Suprapubic skin (tissue), 4 donors: ENCODE results near the gene DSEL. TPM values are rescaled to one million over a fixed set of nuclear protein-coding genes. Genes with fewer than 3 reads are reported as not detected.

Experiments used
- DNase-seq, 2 donors: peaks; one replicate each; pipeline ENCODE4 v3.0.0-alpha.2; 2019; ENCODE audit warnings: low spot score in 2 of 2
- H3K27ac ChIP-seq: fragments of 200-600 bp; sonication (generic); one replicate; pipeline ENCODE4 v1.5.1; 2019
- H3K27me3 ChIP-seq: fragments of 200-600 bp; sonication (generic); one replicate; pipeline ENCODE4 v1.5.1; 2019
- H3K36me3 ChIP-seq: fragments of 200-600 bp; sonication (generic); one replicate; pipeline ENCODE4 v1.5.1; 2019
- H3K4me1 ChIP-seq: fragments of 200-600 bp; sonication (generic); one replicate; pipeline ENCODE4 v1.5.1; 2019
- H3K4me3 ChIP-seq: fragments of 200-600 bp; sonication (generic); one replicate; pipeline ENCODE4 v1.5.1; 2019; ENCODE audit warnings: mild to moderate bottlenecking
- H3K9me3 ChIP-seq: fragments of 200-600 bp; sonication (generic); one replicate; pipeline ENCODE4 v1.5.1; 2019
- EP300 ChIP-seq: sonication (generic); formaldehyde crosslinking; IDR thresholded peaks from one replicate; pipeline ENCODE4 v1.6.1; 2017; ENCODE audit warnings: antibody characterized with exemption
- POLR2A ChIP-seq, 2 donors: fragments of 450-650 bp; IDR thresholded peaks; one replicate each; pipeline ENCODE4 v1.6.1; 2017; ENCODE audit warnings: antibody characterized with exemption in 2 of 2, mild to moderate bottlenecking in 2 of 2, moderate library complexity in 2 of 2
- POLR2AphosphoS5 ChIP-seq, 3 donors: sonication (generic); formaldehyde crosslinking; IDR thresholded peaks; one replicate each; pipeline ENCODE4 v1.6.1; 2017; ENCODE audit warnings: antibody characterized with exemption in 3 of 3
- WGBS: methylation state at CpG from one replicate; pipeline ENCODE4 v1.1.5; 2018; 5-methylcytosine and 5-hydroxymethylcytosine counted together
- total RNA-seq, 4 donors: library from RNA; depleted of rRNA; stranded (reverse); fragments of >200 nt; gene quantifications; one replicate each; pipeline ENCODE4 v1.1.0, GENCODE V29; 2016
- TF ChIP-seq, protein P1 (sequence below), 2 donors: fragments of 200-600 bp in 1 of 2; fragments of 450-650 bp in 1 of 2; sonication (generic) in 1 of 2; IDR thresholded peaks; one replicate each; pipeline ENCODE4 v1.5.1; 2016 to 2019; ENCODE audit warnings: antibody characterized with exemption in 2 of 2, mild to moderate bottlenecking in 1 of 2, moderate library complexity in 1 of 2

The DSEL gene
- 1 to 10 TPM; 3.6 to 6.0 (median 4.4) TPM for total RNA-seq

DNA sequence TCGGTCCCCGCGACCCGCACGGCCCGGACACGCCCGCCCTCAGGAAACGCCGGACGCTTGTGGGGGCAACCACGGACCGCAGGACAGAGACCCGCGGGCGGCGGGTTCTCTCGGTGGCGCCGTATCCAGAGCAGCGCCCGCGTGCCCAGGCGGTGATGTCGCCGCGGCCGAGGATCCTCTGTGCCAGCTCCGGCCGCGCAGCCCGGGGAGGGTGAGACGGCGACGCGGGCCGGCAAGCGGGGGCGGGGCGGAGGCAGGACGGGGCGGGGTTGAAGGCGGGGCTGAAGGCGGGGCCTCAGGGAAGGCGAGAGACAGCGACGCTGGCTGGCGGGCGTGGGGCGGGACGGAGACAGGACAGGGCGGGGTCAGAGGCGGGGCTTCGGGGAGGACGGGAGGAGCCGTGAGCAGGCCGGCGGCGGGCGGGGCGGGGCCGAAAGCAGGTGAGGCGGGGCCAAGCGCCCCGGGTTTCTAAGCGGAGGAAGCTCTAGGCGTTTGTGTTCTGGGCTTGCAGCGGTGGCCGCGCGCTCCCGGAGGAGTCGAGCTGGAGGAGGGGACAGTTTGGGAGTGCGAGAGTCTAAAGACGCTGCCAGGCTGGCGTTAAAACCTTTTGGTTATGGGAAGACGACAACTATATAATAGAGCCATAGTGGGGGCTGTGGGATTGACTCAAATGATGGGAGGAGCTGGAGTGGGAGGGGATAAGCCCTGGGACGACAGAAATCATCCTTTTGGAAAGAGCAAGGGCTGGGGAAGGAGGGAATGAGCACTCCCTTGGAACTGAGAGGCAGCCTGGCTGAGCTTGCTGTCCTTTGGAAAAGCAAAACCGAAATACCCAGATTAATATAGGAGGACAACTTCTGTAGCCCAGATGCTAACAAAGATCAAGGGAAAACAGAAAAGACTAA lies at the start of gene DSEL:
DSEL (minus strand) TSS at position 182 of the 905 bp plus-strand sequence. CDS start 2,112 bp downstream, outside the sequence.
- no peaks in the 10 kb centered on the region for H3K9me3 ChIP-seq
- under 1% methylated on average over 17 of the region's 79 CpGs for WGBS
- H3K27me3 ChIP-seq = no peaks in the 10 kb centered on the region
- peak within 1 kb of the TSS; percentile 84 for H3K4me3 ChIP-seq
- DNase-seq = peak; percentile 99
- H3K27ac ChIP-seq = peak within 1 kb of the TSS; percentile 85
- H3K4me1 ChIP-seq = peaks cover 21% of the 10 kb centered on the region
- TF ChIP-seq EP300 = no peak
- TF ChIP-seq POLR2A (IDR thresholded peaks at IDR 0.05) = peak in 1 of 2 donors; percentile 40
- no peaks in the 10 kb centered on the region for H3K36me3 ChIP-seq

DNA sequence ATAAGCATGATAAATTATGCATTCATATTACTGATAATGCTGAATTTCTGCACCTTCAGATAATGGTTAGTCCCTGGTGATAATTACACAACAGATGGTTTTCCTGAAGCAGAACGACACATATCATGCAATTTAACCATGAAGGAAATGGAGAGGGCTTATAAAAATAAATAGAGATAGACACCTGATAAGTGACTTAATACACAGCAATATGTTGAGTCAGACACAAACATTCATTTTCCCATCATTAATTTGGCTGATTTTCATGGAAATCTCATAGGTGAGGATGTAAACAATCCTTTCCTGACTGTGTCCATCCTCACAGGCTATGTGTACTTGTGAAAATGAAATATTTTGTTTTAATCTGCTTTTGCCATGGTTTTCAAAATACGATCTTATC lies 36.9 kb upstream of the DSEL start:
- Histone ChIP-seq H3K4me3 (no peak overlapping the region), H3K27ac (no peak overlapping the region), H3K4me1 (no peaks in the 10 kb centered on the region), H3K27me3 (no peaks in the 10 kb centered on the region), H3K36me3 (no peaks in the 10 kb centered on the region), H3K9me3 (no peaks in the 10 kb centered on the region)
- TF ChIP-seq POLR2A (IDR thresholded peaks at IDR 0.05) (no peak), POLR2AphosphoS5 (IDR thresholded peaks at IDR 0.05) (no peak), EP300 (no peak)
- TF ChIP-seq, protein P1, sequence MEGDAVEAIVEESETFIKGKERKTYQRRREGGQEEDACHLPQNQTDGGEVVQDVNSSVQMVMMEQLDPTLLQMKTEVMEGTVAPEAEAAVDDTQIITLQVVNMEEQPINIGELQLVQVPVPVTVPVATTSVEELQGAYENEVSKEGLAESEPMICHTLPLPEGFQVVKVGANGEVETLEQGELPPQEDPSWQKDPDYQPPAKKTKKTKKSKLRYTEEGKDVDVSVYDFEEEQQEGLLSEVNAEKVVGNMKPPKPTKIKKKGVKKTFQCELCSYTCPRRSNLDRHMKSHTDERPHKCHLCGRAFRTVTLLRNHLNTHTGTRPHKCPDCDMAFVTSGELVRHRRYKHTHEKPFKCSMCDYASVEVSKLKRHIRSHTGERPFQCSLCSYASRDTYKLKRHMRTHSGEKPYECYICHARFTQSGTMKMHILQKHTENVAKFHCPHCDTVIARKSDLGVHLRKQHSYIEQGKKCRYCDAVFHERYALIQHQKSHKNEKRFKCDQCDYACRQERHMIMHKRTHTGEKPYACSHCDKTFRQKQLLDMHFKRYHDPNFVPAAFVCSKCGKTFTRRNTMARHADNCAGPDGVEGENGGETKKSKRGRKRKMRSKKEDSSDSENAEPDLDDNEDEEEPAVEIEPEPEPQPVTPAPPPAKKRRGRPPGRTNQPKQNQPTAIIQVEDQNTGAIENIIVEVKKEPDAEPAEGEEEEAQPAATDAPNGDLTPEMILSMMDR (IDR thresholded peaks at IDR 0.05) = no peak
- 67% methylated on average over 2 of the region's 2 CpGs for WGBS
- no peak for DNase-seq

DNA sequence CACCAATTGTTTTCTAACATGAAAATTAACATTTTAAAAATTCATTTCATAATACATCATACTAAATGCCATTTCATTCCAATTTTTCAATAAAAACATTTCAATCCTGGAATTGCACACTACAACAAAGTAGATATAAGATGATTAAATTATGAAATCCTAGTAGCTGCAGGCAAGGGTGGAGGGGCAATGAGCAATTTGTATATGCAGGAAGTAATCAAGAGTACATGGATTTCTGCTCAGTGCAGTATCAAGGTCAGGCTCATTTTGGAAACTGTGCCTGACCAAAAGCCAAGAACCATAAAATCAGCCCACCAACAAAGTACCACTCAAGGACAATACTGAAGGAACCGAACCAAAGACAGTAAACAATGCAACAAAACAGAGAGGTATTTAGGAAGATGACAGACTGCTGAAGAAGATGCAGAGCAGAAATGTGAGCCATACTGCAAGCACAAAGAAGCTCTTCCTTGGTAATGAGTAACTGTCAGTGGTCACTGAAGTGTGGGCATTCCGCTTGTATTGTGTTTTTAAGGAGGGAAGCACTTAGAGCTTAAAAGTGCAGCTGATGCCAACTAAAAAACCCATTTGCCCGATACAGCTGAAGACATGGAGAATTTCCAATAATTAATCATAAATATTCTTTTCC lies 34.5 kb upstream of the DSEL start:
- Histone ChIP-seq H3K4me1 (no peaks in the 10 kb centered on the region), H3K9me3 (no peaks in the 10 kb centered on the region), H3K27me3 (no peaks in the 10 kb centered on the region), H3K36me3 (no peaks in the 10 kb centered on the region), H3K4me3 (no peak overlapping the region), H3K27ac (no peak overlapping the region)
- WGBS = 48% methylated on average over 3 of the region's 3 CpGs
- no peak for DNase-seq
- TF ChIP-seq, protein P1 (IDR thresholded peaks at IDR 0.05) = no peak
- TF ChIP-seq POLR2A (IDR thresholded peaks at IDR 0.05) (no peak), POLR2AphosphoS5 (IDR thresholded peaks at IDR 0.05) (no peak), EP300 (no peak)

DNA sequence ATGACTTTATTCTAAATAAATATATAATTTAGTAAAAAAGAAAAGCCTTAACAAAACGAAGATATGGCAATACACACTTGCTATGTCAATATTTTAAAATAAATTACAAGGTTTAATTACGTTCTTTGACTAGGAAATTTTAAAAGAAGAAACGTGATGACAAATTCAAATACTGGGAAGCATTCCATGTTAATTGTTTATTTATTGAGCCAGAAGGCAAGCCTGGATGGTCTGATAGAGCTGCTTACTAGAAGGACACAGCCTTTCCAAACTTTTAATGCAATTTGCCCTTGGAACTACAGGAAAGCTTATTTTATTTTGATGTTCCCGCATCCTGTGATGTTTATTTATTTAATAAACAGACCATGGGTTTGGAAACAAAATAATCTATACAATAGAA lies 33.4 kb upstream of the DSEL start:
- H3K4me1 ChIP-seq = no peaks in the 10 kb centered on the region
- no peak overlapping the region for H3K27ac ChIP-seq
- 32% methylated on average over 4 of the region's 4 CpGs for WGBS
- no peak for TF ChIP-seq EP300
- TF ChIP-seq, protein P1 (IDR thresholded peaks at IDR 0.05) = no peak
- no peak for TF ChIP-seq POLR2AphosphoS5 (IDR thresholded peaks at IDR 0.05)
- TF ChIP-seq POLR2A (IDR thresholded peaks at IDR 0.05) = no peak
- H3K36me3 ChIP-seq = no peaks in the 10 kb centered on the region
- H3K27me3 ChIP-seq = no peaks in the 10 kb centered on the region
- DNase-seq = no peak
- H3K4me3 ChIP-seq = no peak overlapping the region
- H3K9me3 ChIP-seq = no peaks in the 10 kb centered on the region

DNA sequence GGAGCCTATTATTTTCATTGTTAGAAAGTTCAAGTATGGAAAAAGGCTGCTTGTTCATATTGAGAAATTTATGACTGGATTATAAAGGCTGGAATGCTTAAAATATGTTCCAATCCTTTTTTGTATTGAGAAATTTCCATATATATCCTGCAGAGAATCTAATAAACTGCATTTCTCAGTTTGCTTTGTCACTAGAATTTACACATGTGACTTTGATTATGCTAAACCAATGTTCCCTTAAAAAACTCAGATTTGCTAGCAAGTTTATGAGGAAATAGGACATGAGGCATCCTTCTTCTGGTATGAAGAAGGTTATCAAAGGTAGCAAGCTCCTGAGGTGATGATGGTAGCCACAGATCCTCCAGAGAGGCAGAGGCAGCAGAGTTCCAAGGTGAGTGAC lies 29.2 kb upstream of the DSEL start:
- Histone ChIP-seq H3K9me3 (no peaks in the 10 kb centered on the region), H3K27me3 (no peaks in the 10 kb centered on the region), H3K27ac (no peak overlapping the region), H3K4me1 (no peaks in the 10 kb centered on the region), H3K4me3 (no peak overlapping the region), H3K36me3 (no peaks in the 10 kb centered on the region)
- TF ChIP-seq POLR2A (IDR thresholded peaks at IDR 0.05) (no peak), EP300 (no peak), POLR2AphosphoS5 (IDR thresholded peaks at IDR 0.05) (no peak)
- TF ChIP-seq, protein P1 (IDR thresholded peaks at IDR 0.05) = no peak
- DNase-seq = no peak
